Neural cell (in vitro differentiated cells): ENCODE data around the gene MARK2. TPM values are rescaled to one million over a fixed set of nuclear protein-coding genes. Genes with fewer than 3 reads are reported as not detected.

Source experiments
- H2AFZ ChIP-seq: fragments of 200-600, 300-800 bp; sonication (generic), shearing (Covaris generic); 2 replicates; pipeline ENCODE4 v1.6.0; 2014; ENCODE audit warnings: low read depth, mild to moderate bottlenecking, antibody characterized with exemption, low read length, moderate library complexity
- H3F3A ChIP-seq: fragments of 200-600 bp; shearing (Covaris generic); 2 replicates; pipeline ENCODE4 v1.6.1; 2016; ENCODE audit warnings: mild to moderate bottlenecking, moderate library complexity, mixed read lengths, antibody characterized with exemption, low read length; ENCODE audit not compliant: insufficient read depth, poor library complexity, severe bottlenecking
- H3K27ac ChIP-seq: fragments of 200-600, 300-800 bp; sonication (generic), shearing (Covaris generic); 2 replicates; pipeline ENCODE4 v1.5.1; 2014; ENCODE audit warnings: mild to moderate bottlenecking, low read length, moderate library complexity
- H3K27me3 ChIP-seq: fragments of 300-800, 200-600 bp; sonication (generic), shearing (Covaris generic); 2 replicates; pipeline ENCODE4 v1.6.0; 2014; ENCODE audit warnings: mild to moderate bottlenecking, low read depth, low read length, moderate library complexity; ENCODE audit not compliant: insufficient read depth
- H3K36me3 ChIP-seq: fragments of 300-800, 200-600 bp; sonication (generic), shearing (Covaris generic); 2 replicates; pipeline ENCODE4 v1.5.1; 2014; ENCODE audit warnings: mild to moderate bottlenecking, antibody characterized with exemption, low read length, moderate library complexity; ENCODE audit not compliant: insufficient read depth
- H3K4me2 ChIP-seq: fragments of 300-800, 200-600 bp; sonication (generic), shearing (Covaris generic); 2 replicates; pipeline ENCODE4 v1.6.0; 2014; ENCODE audit warnings: mild to moderate bottlenecking, low read length
- H3K4me3 ChIP-seq: fragments of 300-800, 200-600 bp; sonication (generic), shearing (Covaris generic); 2 replicates; pipeline ENCODE4 v1.5.1; 2014; ENCODE audit warnings: mild to moderate bottlenecking, low read length, moderate library complexity
- H3K79me2 ChIP-seq: fragments of 200-600 bp; shearing (Covaris generic); replicated peaks from 2 replicates; pipeline ENCODE4 v1.6.0; 2014; ENCODE audit warnings: mild to moderate bottlenecking, low read length, moderate library complexity; ENCODE audit not compliant: insufficient read depth
- H3K9ac ChIP-seq: fragments of 300-800, 200-600 bp; sonication (generic), shearing (Covaris generic); 2 replicates; pipeline ENCODE4 v1.6.1; 2016; ENCODE audit warnings: mild to moderate bottlenecking, low read length, mixed read lengths
- H3K9me2 ChIP-seq: fragments of 200-600 bp; shearing (Covaris generic); 2 replicates; pipeline ENCODE4 v1.6.1; 2016; ENCODE audit warnings: mild to moderate bottlenecking, low read length, mixed read lengths; ENCODE audit not compliant: insufficient read depth
- H3K9me3 ChIP-seq: fragments of 200-600, 300-800 bp; sonication (generic), shearing (Covaris generic); 2 replicates; pipeline ENCODE4 v1.6.1; 2016; ENCODE audit warnings: mild to moderate bottlenecking, mixed run types, low read length, moderate library complexity, mixed read lengths
- H4K20me1 ChIP-seq: fragments of 200-600 bp; shearing (Covaris generic); 2 replicates; pipeline ENCODE4 v1.6.1; 2016; ENCODE audit warnings: mild to moderate bottlenecking, mixed run types; ENCODE audit not compliant: insufficient read depth
- EP300 ChIP-seq: fragments of 450-650 bp; conservative IDR thresholded peaks from 2 replicates; pipeline ENCODE4 v1.6.1; 2014; ENCODE audit warnings: antibody characterized with exemption, mild to moderate bottlenecking, moderate library complexity; ENCODE audit not compliant: poor library complexity, severe bottlenecking
- EZH2 ChIP-seq: fragments of 200-600, 300-800 bp; shearing (Covaris generic), sonication (generic); IDR thresholded peaks from 2 replicates; pipeline ENCODE4 v1.6.1; 2014; ENCODE audit warnings: antibody characterized with exemption, low read length, borderline replicate concordance, mild to moderate bottlenecking; ENCODE audit not compliant: insufficient read depth, poor library complexity, severe bottlenecking
- MXI1 ChIP-seq: fragments of 450-650 bp; conservative IDR thresholded peaks from 2 replicates; pipeline ENCODE4 v1.6.1; 2014; ENCODE audit warnings: antibody characterized with exemption, mild to moderate bottlenecking; ENCODE audit not compliant: poor library complexity, severe bottlenecking
- POLR2AphosphoS5 ChIP-seq: IDR thresholded peaks from 2 replicates; pipeline ENCODE4 v1.6.1; 2012
- RAD21 ChIP-seq: fragments of 450-650 bp; conservative IDR thresholded peaks from 2 replicates; pipeline ENCODE4 v1.6.1; 2014; ENCODE audit warnings: antibody characterized with exemption, mild to moderate bottlenecking, moderate library complexity
- REST ChIP-seq: IDR thresholded peaks from 2 replicates; pipeline ENCODE4 v1.6.1; 2012; ENCODE audit warnings: borderline replicate concordance
- SMC3 ChIP-seq: fragments of 450-650 bp; conservative IDR thresholded peaks from 2 replicates; pipeline ENCODE4 v1.6.1; 2014; ENCODE audit warnings: antibody characterized with exemption, mild to moderate bottlenecking, moderate library complexity; ENCODE audit not compliant: poor library complexity
- TAF1 ChIP-seq: IDR thresholded peaks from 2 replicates; pipeline ENCODE4 v1.6.1; 2012; ENCODE audit warnings: low read depth
- polyA plus RNA-seq: library from polyadenylated mRNA; depleted of rRNA; stranded (reverse); fragments of >200 nt; gene quantifications from 2 replicates; pipeline ENCODE4 v1.2.3, GENCODE V29; 2014
- TF ChIP-seq, protein P1 (sequence below): fragments of 450-650 bp; IDR thresholded peaks from 2 replicates; pipeline ENCODE4 v1.5.1; 2014; ENCODE audit warnings: antibody characterized with exemption, mild to moderate bottlenecking, moderate library complexity; ENCODE audit not compliant: poor library complexity, severe bottlenecking

The MARK2 gene
- polyA plus RNA-seq, 1 donor from 2014 or later = 11.3 TPM

DNA sequence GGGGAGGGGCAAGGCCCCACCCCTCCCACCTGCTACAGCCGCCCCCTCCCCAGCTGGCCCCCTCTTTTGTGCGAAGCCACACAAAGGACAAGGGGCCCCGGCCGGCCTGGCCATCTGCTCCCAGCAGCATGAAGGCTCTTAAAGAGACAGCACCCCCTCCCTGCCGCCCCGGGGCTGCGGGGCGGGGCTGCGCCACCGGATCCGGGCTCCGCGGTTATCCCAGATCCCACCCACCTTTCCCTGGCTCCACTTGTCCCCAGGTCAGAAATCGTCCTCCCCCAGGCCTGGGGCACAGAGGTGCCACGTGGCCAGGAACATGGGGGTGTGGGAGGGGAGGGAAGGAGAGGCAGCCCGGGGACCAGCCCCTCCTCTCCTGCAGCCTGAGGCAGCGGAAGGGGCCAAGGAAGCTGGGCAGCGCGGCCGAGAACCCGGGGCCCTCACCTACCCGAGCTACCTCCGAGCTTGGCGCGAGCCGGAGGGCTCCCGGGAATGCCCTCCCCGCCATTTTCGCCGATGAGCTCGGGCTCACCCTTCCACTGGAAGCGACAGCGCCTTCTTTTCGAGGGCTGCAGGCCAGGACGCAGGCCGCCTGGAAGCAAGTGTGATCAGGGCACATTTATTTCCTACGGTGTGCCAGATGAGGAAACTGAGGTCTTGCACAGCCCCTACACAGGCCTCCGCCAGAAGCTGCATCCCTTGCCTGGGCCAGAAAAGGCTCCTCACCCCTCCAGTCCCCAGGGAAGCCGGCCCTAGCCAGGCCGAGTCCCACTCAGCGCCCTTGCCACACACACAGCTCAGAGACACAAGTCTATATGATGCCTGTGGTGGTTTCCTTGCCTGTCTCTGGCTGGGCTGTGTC is 80.6 kb downstream of the MARK2 start:
- Histone ChIP-seq H2AFZ (peak overlapping the region; percentile 6), H4K20me1 (peaks cover 7% of the 10 kb centered on the region), H3K36me3 (no peaks in the 10 kb centered on the region), H3K4me2 (no peak overlapping the region), H3K27ac (peak overlapping the region; percentile 93), H3K9me2 (no peaks in the 10 kb centered on the region), H3K9ac (peak overlapping the region; percentile 90), H3F3A (no peaks in the 10 kb centered on the region), H3K27me3 (no peaks in the 10 kb centered on the region), H3K4me3 (no peak overlapping the region), H3K9me3 (no peaks in the 10 kb centered on the region), H3K79me2 (peaks cover 21% of the 10 kb centered on the region)
- TF ChIP-seq MXI1 (no peak), EZH2 (no peak), EP300 (no peak), POLR2AphosphoS5 (no peak), REST (no peak), TAF1 (no peak), RAD21 (no peak), SMC3 (no peak)
- TF ChIP-seq, protein P1, sequence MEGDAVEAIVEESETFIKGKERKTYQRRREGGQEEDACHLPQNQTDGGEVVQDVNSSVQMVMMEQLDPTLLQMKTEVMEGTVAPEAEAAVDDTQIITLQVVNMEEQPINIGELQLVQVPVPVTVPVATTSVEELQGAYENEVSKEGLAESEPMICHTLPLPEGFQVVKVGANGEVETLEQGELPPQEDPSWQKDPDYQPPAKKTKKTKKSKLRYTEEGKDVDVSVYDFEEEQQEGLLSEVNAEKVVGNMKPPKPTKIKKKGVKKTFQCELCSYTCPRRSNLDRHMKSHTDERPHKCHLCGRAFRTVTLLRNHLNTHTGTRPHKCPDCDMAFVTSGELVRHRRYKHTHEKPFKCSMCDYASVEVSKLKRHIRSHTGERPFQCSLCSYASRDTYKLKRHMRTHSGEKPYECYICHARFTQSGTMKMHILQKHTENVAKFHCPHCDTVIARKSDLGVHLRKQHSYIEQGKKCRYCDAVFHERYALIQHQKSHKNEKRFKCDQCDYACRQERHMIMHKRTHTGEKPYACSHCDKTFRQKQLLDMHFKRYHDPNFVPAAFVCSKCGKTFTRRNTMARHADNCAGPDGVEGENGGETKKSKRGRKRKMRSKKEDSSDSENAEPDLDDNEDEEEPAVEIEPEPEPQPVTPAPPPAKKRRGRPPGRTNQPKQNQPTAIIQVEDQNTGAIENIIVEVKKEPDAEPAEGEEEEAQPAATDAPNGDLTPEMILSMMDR = no peak

GRCh38 chr11:63920126-63920938 is 81.4 kb downstream of the MARK2 start:
- H4K20me1 ChIP-seq = peaks cover under 1% of the 10 kb centered on the region
- H3K9ac ChIP-seq = no peak overlapping the region
- no peaks in the 10 kb centered on the region for H3K27me3 ChIP-seq
- no peaks in the 10 kb centered on the region for H3F3A ChIP-seq
- H3K4me3 ChIP-seq = no peak overlapping the region
- H3K27ac ChIP-seq = no peak overlapping the region
- no peaks in the 10 kb centered on the region for H3K9me3 ChIP-seq
- H3K9me2 ChIP-seq = no peaks in the 10 kb centered on the region
- no peaks in the 10 kb centered on the region for H3K36me3 ChIP-seq
- TF ChIP-seq, protein P1 = no peak
- TF ChIP-seq EZH2 = no peak
- TF ChIP-seq RAD21 = no peak
- TF ChIP-seq REST = no peak
- no peak for TF ChIP-seq MXI1
- no peak for TF ChIP-seq TAF1
- TF ChIP-seq POLR2AphosphoS5 = no peak
- TF ChIP-seq EP300 = no peak
- no peak for TF ChIP-seq SMC3
- H3K4me2 ChIP-seq = no peak overlapping the region
- peaks cover 13% of the 10 kb centered on the region for H3K79me2 ChIP-seq
- H2AFZ ChIP-seq = no peak overlapping the region
